ENCODE results near the gene TTBK1.

- TF ChIP-seq CTCF (conservative IDR thresholded peaks at IDR 0.05; ENCODE audit: low read depth, low read length) = peak; percentile 80
- TF ChIP-seq EZH2 (IDR thresholded peaks at IDR 0.05; ENCODE audit: borderline replicate concordance, low read depth, low read length, poor library complexity, severe bottlenecking) = no peak
Measured at GRCh38 chr6:43263314-43264178, 20.3 kb downstream of the TTBK1 start.

Measured in A673 (cell line).